ENCODE data around the gene ELF4.

GRCh38 chrX:130125091-130125874 is 15.0 kb upstream of the ELF4 start:
- TF ChIP-seq CTCF (conservative IDR thresholded peaks at IDR 0.05): no peak
- no peak for TF ChIP-seq ZFX (IDR thresholded peaks at IDR 0.05)
